ENCODE measurements around the gene KRT74. TPM values are rescaled to one million over a fixed set of nuclear protein-coding genes. Genes with fewer than 3 reads are reported as not detected.

Gene KRT74
- polyA plus RNA-seq, 2 of the 4 experiments (the other 2 are of a cell fraction): not detected

DNA sequence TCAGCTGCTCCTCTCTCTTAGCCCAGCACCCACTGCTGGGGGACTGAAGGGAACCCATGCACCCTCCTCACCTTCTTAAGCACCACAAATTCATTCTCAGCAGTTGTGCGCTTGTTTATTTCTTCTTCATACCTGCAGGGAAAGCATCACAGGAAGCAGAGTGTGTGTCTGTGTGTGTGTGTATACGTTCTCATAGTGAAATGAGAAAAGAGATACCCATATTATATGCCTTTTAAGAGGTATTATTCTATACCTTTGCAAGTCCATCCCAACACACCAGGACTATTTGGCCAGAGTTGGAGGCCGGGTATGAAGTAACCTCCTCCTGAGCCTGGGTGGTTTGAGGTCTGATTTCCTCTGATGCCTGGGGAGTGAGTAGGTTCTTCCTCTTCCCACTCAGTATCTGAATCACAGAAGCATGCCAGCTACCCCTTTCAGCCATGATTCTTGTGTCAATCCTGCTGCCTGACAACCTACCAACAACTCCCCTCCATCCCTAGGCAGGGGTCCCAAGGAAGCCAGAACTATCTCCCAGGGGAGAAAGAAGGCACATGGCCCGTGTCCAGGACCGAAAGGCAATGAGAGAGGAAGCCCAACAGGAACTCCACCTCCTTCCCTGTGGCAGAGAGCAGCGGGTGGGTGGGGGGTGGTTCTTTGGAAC, 41.7 kb upstream of the KRT74 start:
- WGBS (ENCODE audit: missing lambda C conversion rate): 57% methylated on average over 5 of the region's 6 CpGs
- POLR2A ChIA-PET: no interaction called here
- Histone ChIP-seq H3K4me1 (no peaks in the 10 kb centered on the region), H3K27ac (no peak overlapping the region), H3K4me3 (no peak overlapping the region), H3K4me2 (no peak overlapping the region), H3K9me3 (no peaks in the 10 kb centered on the region)
- DNase-seq (ENCODE audit: low read depth in 1 of 2, low spot score in 1 of 2): no peak
- no peak for TF ChIP-seq JUNB (IDR thresholded peaks at IDR 0.05)
- no peak for TF ChIP-seq HEYL (CRISPR knock-in tag; IDR thresholded peaks at IDR 0.05)
- no peak for TF ChIP-seq PBX3 (IDR thresholded peaks at IDR 0.05)
- FAIRE-seq: no peak
- CTCF ChIA-PET: no interaction called here
- no peak for ATAC-seq

DNA sequence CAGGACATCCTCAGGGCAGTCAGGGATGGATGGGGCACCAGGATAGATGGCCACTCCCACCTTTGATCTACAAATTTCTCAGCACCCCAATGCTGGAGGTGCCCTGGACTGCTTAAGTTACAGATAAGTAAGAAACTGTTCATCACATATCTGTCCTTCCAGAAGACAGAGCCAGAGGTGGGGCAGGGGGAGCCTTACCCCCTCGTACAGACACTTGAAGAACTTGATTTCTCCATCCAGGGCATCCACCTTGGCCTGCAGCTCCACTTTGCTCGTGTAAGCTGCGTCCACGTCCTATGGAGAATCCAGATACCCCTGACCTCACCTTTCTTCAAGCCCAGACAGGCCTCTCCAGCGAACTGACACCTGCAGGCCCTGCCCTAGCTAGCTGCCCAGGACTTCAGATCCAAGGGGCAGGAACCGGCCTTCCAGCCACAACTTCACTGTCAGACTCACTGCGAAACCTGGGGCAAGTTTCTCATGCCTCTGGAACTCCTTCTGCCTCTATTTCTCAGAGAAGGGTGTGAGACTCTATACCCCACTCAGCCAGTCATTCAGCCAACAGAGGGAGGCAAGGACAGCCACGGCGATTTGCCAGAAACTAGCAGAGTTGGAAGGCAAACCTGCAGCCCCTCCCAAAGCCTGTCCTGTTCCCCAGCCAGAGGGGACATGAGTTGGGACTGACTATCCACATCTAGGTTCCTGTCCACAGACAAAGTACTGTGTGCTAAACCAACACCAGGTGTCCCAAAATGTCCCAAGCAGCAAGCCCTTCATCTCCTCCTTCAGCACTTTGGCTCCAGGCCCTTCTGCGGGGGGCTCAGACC, 41.0 kb upstream of the KRT74 start:
- CTCF ChIA-PET: no interaction called here
- TF ChIP-seq RARB (CRISPR knock-in tag; IDR thresholded peaks at IDR 0.05): no peak
- TF ChIP-seq EP300 (IDR thresholded peaks at IDR 0.05): no peak
- no peak for TF ChIP-seq NPAS2 (CRISPR knock-in tag; IDR thresholded peaks at IDR 0.05; ENCODE audit: borderline replicate concordance)
- TF ChIP-seq ZFP36 (IDR thresholded peaks at IDR 0.05; ENCODE audit: borderline replicate concordance, partially characterized antibody): no peak
- TF ChIP-seq, protein P1, sequence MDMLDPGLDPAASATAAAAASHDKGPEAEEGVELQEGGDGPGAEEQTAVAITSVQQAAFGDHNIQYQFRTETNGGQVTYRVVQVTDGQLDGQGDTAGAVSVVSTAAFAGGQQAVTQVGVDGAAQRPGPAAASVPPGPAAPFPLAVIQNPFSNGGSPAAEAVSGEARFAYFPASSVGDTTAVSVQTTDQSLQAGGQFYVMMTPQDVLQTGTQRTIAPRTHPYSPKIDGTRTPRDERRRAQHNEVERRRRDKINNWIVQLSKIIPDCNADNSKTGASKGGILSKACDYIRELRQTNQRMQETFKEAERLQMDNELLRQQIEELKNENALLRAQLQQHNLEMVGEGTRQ (IDR thresholded peaks at IDR 0.05): no peak
- no peak for TF ChIP-seq MYC (IDR thresholded peaks at IDR 0.05; ENCODE audit: borderline replicate concordance, low read length)
- TF ChIP-seq HES2 (IDR thresholded peaks at IDR 0.05): no peak
- TF ChIP-seq KDM5A (IDR thresholded peaks at IDR 0.05): no peak
- no peak for TF ChIP-seq HOXA7 (CRISPR knock-in tag; IDR thresholded peaks at IDR 0.05)
- TF ChIP-seq, protein P2, sequence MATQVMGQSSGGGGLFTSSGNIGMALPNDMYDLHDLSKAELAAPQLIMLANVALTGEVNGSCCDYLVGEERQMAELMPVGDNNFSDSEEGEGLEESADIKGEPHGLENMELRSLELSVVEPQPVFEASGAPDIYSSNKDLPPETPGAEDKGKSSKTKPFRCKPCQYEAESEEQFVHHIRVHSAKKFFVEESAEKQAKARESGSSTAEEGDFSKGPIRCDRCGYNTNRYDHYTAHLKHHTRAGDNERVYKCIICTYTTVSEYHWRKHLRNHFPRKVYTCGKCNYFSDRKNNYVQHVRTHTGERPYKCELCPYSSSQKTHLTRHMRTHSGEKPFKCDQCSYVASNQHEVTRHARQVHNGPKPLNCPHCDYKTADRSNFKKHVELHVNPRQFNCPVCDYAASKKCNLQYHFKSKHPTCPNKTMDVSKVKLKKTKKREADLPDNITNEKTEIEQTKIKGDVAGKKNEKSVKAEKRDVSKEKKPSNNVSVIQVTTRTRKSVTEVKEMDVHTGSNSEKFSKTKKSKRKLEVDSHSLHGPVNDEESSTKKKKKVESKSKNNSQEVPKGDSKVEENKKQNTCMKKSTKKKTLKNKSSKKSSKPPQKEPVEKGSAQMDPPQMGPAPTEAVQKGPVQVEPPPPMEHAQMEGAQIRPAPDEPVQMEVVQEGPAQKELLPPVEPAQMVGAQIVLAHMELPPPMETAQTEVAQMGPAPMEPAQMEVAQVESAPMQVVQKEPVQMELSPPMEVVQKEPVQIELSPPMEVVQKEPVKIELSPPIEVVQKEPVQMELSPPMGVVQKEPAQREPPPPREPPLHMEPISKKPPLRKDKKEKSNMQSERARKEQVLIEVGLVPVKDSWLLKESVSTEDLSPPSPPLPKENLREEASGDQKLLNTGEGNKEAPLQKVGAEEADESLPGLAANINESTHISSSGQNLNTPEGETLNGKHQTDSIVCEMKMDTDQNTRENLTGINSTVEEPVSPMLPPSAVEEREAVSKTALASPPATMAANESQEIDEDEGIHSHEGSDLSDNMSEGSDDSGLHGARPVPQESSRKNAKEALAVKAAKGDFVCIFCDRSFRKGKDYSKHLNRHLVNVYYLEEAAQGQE (IDR thresholded peaks at IDR 0.05): no peak
- no peak for TF ChIP-seq FOXS1 (CRISPR knock-in tag; IDR thresholded peaks at IDR 0.05)
- no peak for TF ChIP-seq RAD21 (conservative IDR thresholded peaks at IDR 0.05 in 1 of 2, IDR thresholded peaks at IDR 0.05 in 1 of 2)
- TF ChIP-seq, protein P3, sequence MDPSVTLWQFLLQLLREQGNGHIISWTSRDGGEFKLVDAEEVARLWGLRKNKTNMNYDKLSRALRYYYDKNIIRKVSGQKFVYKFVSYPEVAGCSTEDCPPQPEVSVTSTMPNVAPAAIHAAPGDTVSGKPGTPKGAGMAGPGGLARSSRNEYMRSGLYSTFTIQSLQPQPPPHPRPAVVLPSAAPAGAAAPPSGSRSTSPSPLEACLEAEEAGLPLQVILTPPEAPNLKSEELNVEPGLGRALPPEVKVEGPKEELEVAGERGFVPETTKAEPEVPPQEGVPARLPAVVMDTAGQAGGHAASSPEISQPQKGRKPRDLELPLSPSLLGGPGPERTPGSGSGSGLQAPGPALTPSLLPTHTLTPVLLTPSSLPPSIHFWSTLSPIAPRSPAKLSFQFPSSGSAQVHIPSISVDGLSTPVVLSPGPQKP (IDR thresholded peaks at IDR 0.05; ENCODE audit: low read depth, low read length): no peak
- no peak for TF ChIP-seq FOSB (CRISPR knock-in tag; IDR thresholded peaks at IDR 0.05)
- Histone ChIP-seq H3K4me2 (no peak overlapping the region), H3K9me3 (no peaks in the 10 kb centered on the region), H3K27ac (no peak overlapping the region), H3K4me3 (no peak overlapping the region), H3K4me1 (no peaks in the 10 kb centered on the region)
- ATAC-seq (no peak), FAIRE-seq (no peak), DNase-seq (ENCODE audit: low read depth in 1 of 2, low spot score in 1 of 2) (no peak)
- WGBS (ENCODE audit: missing lambda C conversion rate): 68% methylated on average over 10 of the region's 10 CpGs
- POLR2A ChIA-PET: no interaction called here

All from A549 (cell line).